Stomach (tissue), 9 donors: ENCODE results near the gene ERVK3-1. TPM values are rescaled to one million over a fixed set of nuclear protein-coding genes. Genes with fewer than 3 reads are reported as not detected.
"Not testable (repeated sequence)": the region's sequence is repeated elsewhere in the genome, so short reads cannot be mapped to it uniquely, and the experiment has no call there.

Experiments
- DNase-seq, 2 donors: peaks; one replicate each; pipeline versions ENCODE4 v3.0.0 to v3.0.0-alpha.2; 2013 to 2019
- H3K27ac ChIP-seq, 5 donors: fragments of 200-600 bp in 4 of 5; sonication (generic) in 4 of 5; one replicate each; pipeline ENCODE4 v1.5.1; 2013 to 2019; ENCODE audit warnings: mild to moderate bottlenecking in 1 of 5, moderate library complexity in 1 of 5
- H3K27me3 ChIP-seq, 3 donors: fragments of 200-600 bp; sonication (generic); one replicate each; pipeline ENCODE4 v1.5.1; 2017 to 2019; ENCODE audit warnings: mixed run types in 1 of 3
- H3K36me3 ChIP-seq, 4 donors: fragments of 200-600 bp; sonication (generic); 1 replicate in 3 of 4; 2 replicates in 1 of 4; pipeline ENCODE4 v1.5.1; 2016 to 2019
- H3K4me1 ChIP-seq, 4 donors: fragments of 200-600 bp; sonication (generic); one replicate each; pipeline ENCODE4 v1.5.1; 2016 to 2019
- H3K4me3 ChIP-seq, 4 donors: fragments of 200-600 bp; sonication (generic) in 3 of 4; one replicate each; pipeline ENCODE4 v1.5.1; 2016 to 2019; ENCODE audit warnings: mild to moderate bottlenecking in 1 of 4
- H3K9me3 ChIP-seq, 4 donors: fragments of 200-600 bp; sonication (generic); one replicate each; pipeline ENCODE4 v1.5.1; 2016 to 2019
- CTCF ChIP-seq, 7 experiments: fragments of 450-650 bp in 4 of 7; fragments of 200-600 bp in 3 of 7; sonication (generic) in 3 of 7; IDR thresholded peaks; one replicate each; pipeline ENCODE4 v1.5.1; 2016 to 2019; ENCODE audit warnings: antibody characterized with exemption in 7 of 7, control low read depth in 2 of 7, mild to moderate bottlenecking in 1 of 7
- EP300 ChIP-seq: sonication (generic); formaldehyde crosslinking; IDR thresholded peaks from one replicate; pipeline ENCODE4 v1.6.1; 2017; ENCODE audit warnings: antibody characterized with exemption
- POLR2A ChIP-seq, 4 donors: fragments of 450-650 bp; IDR thresholded peaks; one replicate each; pipeline ENCODE4 v1.6.1; 2016; ENCODE audit warnings: antibody characterized with exemption in 4 of 4, control low read depth in 2 of 4, mild to moderate bottlenecking in 1 of 4, moderate library complexity in 1 of 4
- POLR2AphosphoS5 ChIP-seq, 3 donors: sonication (generic); formaldehyde crosslinking; IDR thresholded peaks; one replicate each; pipeline ENCODE4 v1.6.1; 2016; ENCODE audit warnings: antibody characterized with exemption in 3 of 3
- WGBS, 5 donors: extraction: QIAGEN DNeasy Blood & Tissue Kit in 3 of 5; methylation state at CpG; one replicate each; pipeline versions ENCODE4 v1.1.5 to v1.1.7; 2013 to 2018; 5-methylcytosine and 5-hydroxymethylcytosine counted together
- intact Hi-C: fragments of 100-400 bp; cut with DNase I; formaldehyde crosslinking; loops from one replicate; pipeline ENCODE4 v1.15.1; 2023; ENCODE audit warnings: low total_unique reads
- polyA plus RNA-seq, 3 donors: library from polyadenylated mRNA; stranded (reverse); fragments of 200-250 nt; gene quantifications; one replicate each; pipeline ENCODE4 v1.2.3, GENCODE V29; 2013
- total RNA-seq, 5 donors: library from RNA; depleted of rRNA; stranded (reverse); fragments of >200 nt; gene quantifications; one replicate each; pipeline versions ENCODE4 v1.1.0 to v1.2.3, GENCODE V29; 2014 to 2016
- donor health status: healthy with polysubstance abuse.
- donor health status: Bipolar disorder and iron deficiency.
- donor health status: healthy.

Gene ERVK3-1
- total and polyA plus RNA-seq, 8 donors: 25.0 to 93.6 (median 41.5) TPM

- 66 to 82% (median 78%) methylated on average over 12 to 13 of the region's 13 CpGs for WGBS, 5 donors
- H3K27ac ChIP-seq, H3K4me3 ChIP-seq, H3K9me3 ChIP-seq, H3K27me3 ChIP-seq, intact Hi-C loops: not testable (repeated sequence)
- peak in 1 of 7 experiments; percentile 23 for TF ChIP-seq CTCF (IDR thresholded peaks at IDR 0.05)
- DNase-seq: peak in 1 of 2 donors; percentile 34
- peaks cover 34 to 87% (median 85%) of the 10 kb centered on the region in 4 donors for H3K36me3 ChIP-seq
- peaks cover 8 to 35% (median 18%) of the 10 kb centered on the region in 4 donors for H3K4me1 ChIP-seq
These were observed 5.5 kb downstream of the ERVK3-1 start for GRCh38 chr19:58310685-58311084.

- WGBS, 5 donors: 89 to 98% (median 94%) methylated on average over 7 of the region's 7 CpGs
- Histone ChIP-seq H3K27ac (no peak overlapping the region), H3K27me3 (no peaks in the 10 kb centered on the region), H3K36me3 (peaks cover 34 to 94% (median 92%) of the 10 kb centered on the region in 4 donors), H3K9me3 (no peaks in the 10 kb centered on the region), H3K4me1 (peaks cover under 1 to 27% (median 11%) of the 10 kb centered on the region in 4 donors), H3K4me3 (no peak overlapping the region)
- no peak for DNase-seq
- TF ChIP-seq POLR2AphosphoS5 (IDR thresholded peaks at IDR 0.05): no peak
- no peak for TF ChIP-seq POLR2A (IDR thresholded peaks at IDR 0.05)
- no peak for TF ChIP-seq EP300
- TF ChIP-seq CTCF (IDR thresholded peaks at IDR 0.05): no peak
- intact Hi-C loops: no loop called here
These were observed 6.2 kb downstream of the ERVK3-1 start for GRCh38 chr19:58311345-58311865.

DNA sequence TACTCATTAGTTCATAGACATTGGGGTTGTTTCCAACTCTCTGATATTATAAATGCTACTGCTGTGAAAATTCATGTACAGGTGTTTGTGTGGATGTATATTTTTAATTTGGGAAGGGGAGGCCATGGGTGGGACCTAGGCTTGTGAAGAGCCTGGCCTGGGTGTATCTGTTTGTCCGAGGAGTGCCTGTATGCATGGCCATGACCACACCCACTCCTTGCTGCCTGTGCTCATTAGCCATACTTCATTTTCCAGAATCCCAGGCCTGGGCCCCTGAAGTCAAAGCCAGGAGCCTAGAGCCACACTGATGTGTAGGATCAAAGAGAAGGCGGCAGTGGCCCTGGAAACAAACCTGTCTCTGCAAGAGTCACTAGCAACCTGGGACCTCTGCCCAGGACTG is 10.4 kb downstream of the ERVK3-1 start:
- peaks cover 32 to 70% (median 67%) of the 10 kb centered on the region in 4 donors for H3K36me3 ChIP-seq
- DNase-seq: no peak
- no peak overlapping the region for H3K27ac ChIP-seq
- no peaks in the 10 kb centered on the region for H3K4me1 ChIP-seq
- no peaks in the 10 kb centered on the region for H3K27me3 ChIP-seq
- 88 to 100% (median 96%) methylated on average over 2 of the region's 2 CpGs for WGBS, 5 donors
- no peak overlapping the region for H3K4me3 ChIP-seq
- intact Hi-C loops: no loop called here
- no peak for TF ChIP-seq POLR2A (IDR thresholded peaks at IDR 0.05)
- TF ChIP-seq POLR2AphosphoS5 (IDR thresholded peaks at IDR 0.05): no peak
- no peak for TF ChIP-seq EP300
- no peak for TF ChIP-seq CTCF (IDR thresholded peaks at IDR 0.05)
- H3K9me3 ChIP-seq: no peaks in the 10 kb centered on the region

GRCh38 chr19:58317476-58318072 is 12.4 kb downstream of the ERVK3-1 start:
- intact Hi-C loops: no loop called here
- H3K27me3 ChIP-seq: no peaks in the 10 kb centered on the region
- H3K4me3 ChIP-seq: no peak overlapping the region
- no peaks in the 10 kb centered on the region for H3K9me3 ChIP-seq
- no peak overlapping the region for H3K27ac ChIP-seq
- no peak for TF ChIP-seq POLR2AphosphoS5 (IDR thresholded peaks at IDR 0.05)
- no peak for TF ChIP-seq POLR2A (IDR thresholded peaks at IDR 0.05)
- no peak for TF ChIP-seq CTCF (IDR thresholded peaks at IDR 0.05)
- no peak for TF ChIP-seq EP300
- DNase-seq: peak in 1 of 2 donors; percentile 71
- H3K4me1 ChIP-seq: no peaks in the 10 kb centered on the region
- H3K36me3 ChIP-seq: peaks cover 23 to 65% (median 61%) of the 10 kb centered on the region in 4 donors
- WGBS, 5 donors: 61 to 67% (median 63%) methylated on average over 7 of the region's 7 CpGs
